ENCODE measurements around the gene ERC2. TPM values are rescaled to one million over a fixed set of nuclear protein-coding genes. Genes with fewer than 3 reads are reported as not detected.

The ERC2 gene
- total RNA-seq, 1 donor from 2014 or later, result 0.35 TPM

DNA sequence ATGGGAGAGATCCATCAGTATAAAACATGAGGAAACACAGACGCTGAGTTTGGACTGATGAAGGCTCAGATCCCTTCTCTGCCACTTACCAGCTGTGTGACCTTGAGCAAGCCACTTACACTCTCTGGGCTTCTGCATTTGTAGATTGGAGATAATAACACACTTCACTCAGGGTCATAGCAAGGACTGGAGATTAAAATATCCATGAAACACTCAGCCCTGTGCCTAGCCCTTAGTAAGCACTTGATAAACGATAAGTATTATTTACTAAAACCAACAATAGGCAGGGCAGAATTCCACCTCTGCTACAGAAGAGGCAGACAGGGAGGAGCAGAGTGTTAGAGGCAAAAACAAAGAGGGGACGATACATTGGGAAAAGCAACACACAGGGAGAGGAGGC, 560.7 kb downstream of the ERC2 start:
- TF ChIP-seq, protein P1, sequence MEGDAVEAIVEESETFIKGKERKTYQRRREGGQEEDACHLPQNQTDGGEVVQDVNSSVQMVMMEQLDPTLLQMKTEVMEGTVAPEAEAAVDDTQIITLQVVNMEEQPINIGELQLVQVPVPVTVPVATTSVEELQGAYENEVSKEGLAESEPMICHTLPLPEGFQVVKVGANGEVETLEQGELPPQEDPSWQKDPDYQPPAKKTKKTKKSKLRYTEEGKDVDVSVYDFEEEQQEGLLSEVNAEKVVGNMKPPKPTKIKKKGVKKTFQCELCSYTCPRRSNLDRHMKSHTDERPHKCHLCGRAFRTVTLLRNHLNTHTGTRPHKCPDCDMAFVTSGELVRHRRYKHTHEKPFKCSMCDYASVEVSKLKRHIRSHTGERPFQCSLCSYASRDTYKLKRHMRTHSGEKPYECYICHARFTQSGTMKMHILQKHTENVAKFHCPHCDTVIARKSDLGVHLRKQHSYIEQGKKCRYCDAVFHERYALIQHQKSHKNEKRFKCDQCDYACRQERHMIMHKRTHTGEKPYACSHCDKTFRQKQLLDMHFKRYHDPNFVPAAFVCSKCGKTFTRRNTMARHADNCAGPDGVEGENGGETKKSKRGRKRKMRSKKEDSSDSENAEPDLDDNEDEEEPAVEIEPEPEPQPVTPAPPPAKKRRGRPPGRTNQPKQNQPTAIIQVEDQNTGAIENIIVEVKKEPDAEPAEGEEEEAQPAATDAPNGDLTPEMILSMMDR (IDR thresholded peaks at IDR 0.05), result no peak
- Mint-ChIP-seq H3K36me3 (ENCODE audit: unreplicated experiment) (no peaks in the 10 kb centered on the region), H3K27me3 (ENCODE audit: unreplicated experiment) (peaks cover 14% of the 10 kb centered on the region), H3K27ac (ENCODE audit: unreplicated experiment) (no peak overlapping the region), H3K9me3 (ENCODE audit: unreplicated experiment) (no peaks in the 10 kb centered on the region), H3K4me3 (ENCODE audit: unreplicated experiment) (no peak overlapping the region), H3K4me1 (ENCODE audit: unreplicated experiment) (no peaks in the 10 kb centered on the region)
- no peak for DNase-seq (ENCODE audit: extremely low spot score, unreplicated experiment)

DNA sequence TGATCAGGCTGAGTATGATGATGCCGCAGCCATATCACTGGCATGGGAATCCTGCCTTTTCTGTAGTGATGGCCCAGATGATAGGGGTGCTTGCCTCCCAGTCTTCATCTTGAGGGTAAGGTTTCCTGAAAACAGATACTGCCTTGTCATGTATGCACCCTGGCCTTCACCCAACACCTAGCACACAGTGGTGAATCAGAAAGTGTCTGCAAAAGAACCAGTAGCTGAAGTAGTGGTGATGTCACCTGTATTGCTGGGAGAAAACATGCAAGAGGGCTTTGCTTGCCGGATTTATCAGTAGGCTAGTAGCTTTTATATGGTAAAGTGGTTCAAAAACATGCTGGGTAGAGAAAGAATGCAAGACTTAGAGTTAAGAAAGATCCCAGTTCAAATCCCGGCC, 561.4 kb downstream of the ERC2 start:
- Mint-ChIP-seq H3K27me3 (ENCODE audit: unreplicated experiment) (peaks cover 18% of the 10 kb centered on the region), H3K4me1 (ENCODE audit: unreplicated experiment) (no peaks in the 10 kb centered on the region), H3K27ac (ENCODE audit: unreplicated experiment) (no peak overlapping the region), H3K36me3 (ENCODE audit: unreplicated experiment) (no peaks in the 10 kb centered on the region), H3K9me3 (ENCODE audit: unreplicated experiment) (no peaks in the 10 kb centered on the region), H3K4me3 (ENCODE audit: unreplicated experiment) (no peak overlapping the region)
- TF ChIP-seq, protein P1 (IDR thresholded peaks at IDR 0.05), result no peak
- DNase-seq (ENCODE audit: extremely low spot score, unreplicated experiment), result no peak

DNA sequence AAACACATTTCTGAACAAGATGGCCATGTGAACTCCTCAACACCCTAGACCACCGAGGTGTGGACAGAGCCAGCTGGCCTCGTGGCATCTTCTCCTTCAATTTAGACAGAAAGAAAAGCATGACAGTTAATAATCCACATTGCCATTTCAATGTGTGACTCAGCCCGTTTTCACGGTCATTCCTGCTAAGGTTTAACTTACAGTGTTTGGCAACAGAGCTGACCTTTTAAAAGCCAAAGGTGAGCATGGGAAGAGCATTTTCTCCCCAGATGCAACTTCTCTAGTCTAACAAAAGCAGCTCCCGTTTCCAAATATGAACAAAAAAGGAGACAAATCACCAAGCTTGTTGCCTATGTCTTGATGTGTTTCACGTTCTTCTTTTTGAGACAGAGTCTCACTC, 563.6 kb downstream of the ERC2 start:
- no peaks in the 10 kb centered on the region for H3K9me3 Mint-ChIP-seq (ENCODE audit: unreplicated experiment)
- H3K36me3 Mint-ChIP-seq (ENCODE audit: unreplicated experiment), result no peaks in the 10 kb centered on the region
- no peak overlapping the region for H3K27ac Mint-ChIP-seq (ENCODE audit: unreplicated experiment)
- no peak overlapping the region for H3K4me3 Mint-ChIP-seq (ENCODE audit: unreplicated experiment)
- no peak for DNase-seq (ENCODE audit: extremely low spot score, unreplicated experiment)
- TF ChIP-seq, protein P1 (IDR thresholded peaks at IDR 0.05), result no peak
- H3K4me1 Mint-ChIP-seq (ENCODE audit: unreplicated experiment), result no peaks in the 10 kb centered on the region
- H3K27me3 Mint-ChIP-seq (ENCODE audit: unreplicated experiment), result peaks cover 25% of the 10 kb centered on the region

DNA sequence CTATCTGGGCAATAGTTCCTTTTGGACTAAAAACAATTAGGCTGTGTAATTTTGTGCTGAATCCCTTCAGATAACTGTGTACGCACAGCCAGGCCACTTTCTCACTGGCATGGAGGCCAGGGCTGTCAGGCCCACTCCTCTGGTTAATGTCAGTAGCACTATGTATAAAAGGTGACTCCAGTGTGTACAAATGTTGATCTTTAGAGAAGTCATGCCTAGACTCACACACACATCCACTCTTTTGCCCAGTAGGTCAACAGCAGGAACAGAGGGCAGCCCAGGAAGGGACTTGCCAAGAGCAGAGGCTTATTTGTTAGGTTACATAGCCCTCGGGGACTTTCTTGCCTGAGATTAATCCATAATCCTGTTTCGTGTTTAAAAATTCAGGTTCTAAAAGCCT, 564.6 kb downstream of the ERC2 start:
- Mint-ChIP-seq H3K9me3 (ENCODE audit: unreplicated experiment) (no peaks in the 10 kb centered on the region), H3K27me3 (ENCODE audit: unreplicated experiment) (peaks cover 25% of the 10 kb centered on the region), H3K4me3 (ENCODE audit: unreplicated experiment) (no peak overlapping the region), H3K4me1 (ENCODE audit: unreplicated experiment) (no peaks in the 10 kb centered on the region), H3K36me3 (ENCODE audit: unreplicated experiment) (no peaks in the 10 kb centered on the region), H3K27ac (ENCODE audit: unreplicated experiment) (no peak overlapping the region)
- DNase-seq (ENCODE audit: extremely low spot score, unreplicated experiment), result no peak
- TF ChIP-seq, protein P1 (IDR thresholded peaks at IDR 0.05), result no peak

DNA sequence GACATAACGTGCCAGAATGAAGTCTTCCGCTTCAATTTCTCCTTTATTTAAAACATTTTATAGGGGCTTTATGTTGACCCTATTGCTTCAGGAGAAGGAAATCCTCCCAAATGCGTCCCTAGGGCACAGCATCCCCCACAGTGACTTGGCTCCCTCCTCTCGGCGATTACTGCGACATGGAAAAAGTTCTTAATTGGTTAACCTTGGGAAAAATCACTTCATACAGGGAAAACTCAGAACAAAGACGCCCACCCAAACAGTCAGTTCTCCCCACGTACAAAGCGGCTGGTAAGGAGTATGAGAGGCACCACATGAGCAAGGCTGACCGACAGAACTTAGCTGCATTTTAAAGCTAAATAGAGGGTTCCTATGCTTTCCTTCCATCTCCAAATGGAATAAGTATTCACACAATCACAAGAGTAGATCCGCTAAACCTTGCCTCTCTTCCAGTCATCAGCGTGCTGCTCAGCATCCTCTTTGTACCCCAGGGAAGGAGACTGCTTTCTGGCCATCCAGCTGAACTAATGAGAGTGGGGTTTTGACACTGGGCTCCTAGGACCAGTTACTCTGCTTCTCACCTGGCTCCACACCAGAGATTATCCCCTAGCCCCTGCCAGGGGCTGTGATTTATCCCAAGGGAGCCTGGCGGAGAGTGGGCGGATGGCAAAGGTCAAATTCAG, 565.9 kb downstream of the ERC2 start:
- H3K27ac Mint-ChIP-seq (ENCODE audit: unreplicated experiment), result no peak overlapping the region
- TF ChIP-seq, protein P1 (IDR thresholded peaks at IDR 0.05), result no peak
- no peaks in the 10 kb centered on the region for H3K4me1 Mint-ChIP-seq (ENCODE audit: unreplicated experiment)
- H3K36me3 Mint-ChIP-seq (ENCODE audit: unreplicated experiment), result no peaks in the 10 kb centered on the region
- no peaks in the 10 kb centered on the region for H3K9me3 Mint-ChIP-seq (ENCODE audit: unreplicated experiment)
- DNase-seq (ENCODE audit: extremely low spot score, unreplicated experiment), result no peak
- H3K4me3 Mint-ChIP-seq (ENCODE audit: unreplicated experiment), result no peak overlapping the region
- peaks cover 25% of the 10 kb centered on the region for H3K27me3 Mint-ChIP-seq (ENCODE audit: unreplicated experiment)
